Measurements from ENCODE around the gene FAM13C. TPM values are rescaled to one million over a fixed set of nuclear protein-coding genes. Genes with fewer than 3 reads are reported as not detected.

Gene FAM13C
- total and polyA plus RNA-seq, 2 of the 4 experiments (the other 2 are of a cell fraction) = 1.6 to 2.9 TPM

- no peak overlapping the region for H2BK20ac ChIP-seq (ENCODE audit: low read depth, low read length)
- H3K4me3 ChIP-seq (ENCODE audit: insufficient read depth, low read depth, low read length) = no peak overlapping the region
- TF ChIP-seq USF2 (IDR thresholded peaks at IDR 0.05; ENCODE audit: low read depth, low read length) = no peak
- no peak for TF ChIP-seq POLR2A (IDR thresholded peaks at IDR 0.05; ENCODE audit: low read depth, low read length)
- TF ChIP-seq RAD21 (IDR thresholded peaks at IDR 0.05; ENCODE audit: low read length) = no peak
- no peak for TF ChIP-seq RCOR1 (IDR thresholded peaks at IDR 0.05; ENCODE audit: insufficient replicate concordance, low read length)
- no peak for TF ChIP-seq ELK1 (IDR thresholded peaks at IDR 0.05; ENCODE audit: borderline replicate concordance, low read depth, low read length)
- TF ChIP-seq FOS (IDR thresholded peaks at IDR 0.05; ENCODE audit: low read depth, low read length) = no peak
- TF ChIP-seq SMC3 (IDR thresholded peaks at IDR 0.05; ENCODE audit: low read depth, low read length) = no peak
- no peak for TF ChIP-seq CEBPB (IDR thresholded peaks at IDR 0.05; ENCODE audit: low read depth, low read length)
- TF ChIP-seq RFX5 (IDR thresholded peaks at IDR 0.05; ENCODE audit: low read depth, low read length) = no peak
- TF ChIP-seq CTCF (conservative IDR thresholded peaks at IDR 0.05; ENCODE audit: low read depth, low read length) = no peak
- TF ChIP-seq BHLHE40 (IDR thresholded peaks at IDR 0.05; ENCODE audit: low read depth, low read length) = no peak
- no peak for TF ChIP-seq MAFK (IDR thresholded peaks at IDR 0.05; ENCODE audit: low read depth, low read length)
- TF ChIP-seq CHD1 (IDR thresholded peaks at IDR 0.05; ENCODE audit: low read depth, low read length) = no peak
- peaks cover 3% of the 10 kb centered on the region for H3K36me3 ChIP-seq (ENCODE audit: control insufficient read depth, insufficient read depth, low read length)
- ChIA-PET POLR2A (ENCODE audit: unreplicated experiment) (no interaction called here), CTCF (interaction anchor here (1.0 kb wide), 1 partner anchor 15 kb away, joined by 3 read pairs; no protein-coding TSS in a partner anchor)
- no peak overlapping the region for H4K5ac ChIP-seq (ENCODE audit: low read depth, low read length)
- intact Hi-C loops (cut with micrococcal nuclease) = no loop called here
- H4K20me1 ChIP-seq (ENCODE audit: insufficient read depth, low read length) = no peaks in the 10 kb centered on the region
- H3K79me1 ChIP-seq (ENCODE audit: low read depth in 1 of 2, low read length in 2 of 2) = no peaks in the 10 kb centered on the region
- no peak overlapping the region for H3K23ac ChIP-seq (ENCODE audit: low read depth, low read length)
- H3K56ac ChIP-seq (ENCODE audit: extremely low read depth, insufficient read depth, low read length) = no peak overlapping the region
- no peaks in the 10 kb centered on the region for H3K9me3 ChIP-seq (ENCODE audit: control insufficient read depth, insufficient read depth, low read length)
- no peak overlapping the region for H4K8ac ChIP-seq (ENCODE audit: low read depth in 2 of 2, low read length in 2 of 2)
- no peak overlapping the region for H3K14ac ChIP-seq (replicated peaks; ENCODE audit: low read depth, low read length)
- no CpG with 5 or more reads among the region's 2 CpGs for WGBS, 2 experiments (ENCODE audit: extremely low coverage in 2 of 2, insufficient read length in 1 of 2)
- no peak overlapping the region for H3K9ac ChIP-seq (ENCODE audit: low read depth, low read length)
- H2AFZ ChIP-seq (replicated peaks; ENCODE audit: low read length, poor library complexity) = no peak overlapping the region
- DNase-seq (no peak), ATAC-seq (ENCODE audit: low read depth) (no peak)
- H3K4me1 ChIP-seq (ENCODE audit: control insufficient read depth, insufficient read depth, low read length) = peaks cover 2% of the 10 kb centered on the region
- no peak overlapping the region for H2BK5ac ChIP-seq (ENCODE audit: low read depth, low read length, poor library complexity, severe bottlenecking)
- dilution Hi-C loops (cut with HindIII; ENCODE audit: low sequenced_read_pairs, unreplicated experiment) = no loop called here
- no peak overlapping the region for H2BK120ac ChIP-seq (ENCODE audit: low read depth, low read length)
- no TSS peak for BruUV-seq (replicated peaks)
- H3K9me1 ChIP-seq (ENCODE audit: insufficient read depth, low read length) = no peaks in the 10 kb centered on the region
- no peaks in the 10 kb centered on the region for H3K27me3 ChIP-seq (ENCODE audit: control insufficient read depth, insufficient read depth, low read length)
- no peak overlapping the region for H3K18ac ChIP-seq (ENCODE audit: low read depth, low read length)
- in situ Hi-C loops (cut with MboI; ENCODE audit: low sequenced_read_pairs) = no loop called here
- H3K4me2 ChIP-seq (ENCODE audit: low read depth, low read length) = no peak overlapping the region
- no peak overlapping the region for H3K4ac ChIP-seq (ENCODE audit: low read depth, low read length)
- H2AK9ac ChIP-seq (replicated peaks; ENCODE audit: low read depth, low read length, poor library complexity) = no peak overlapping the region
- H2BK15ac ChIP-seq (ENCODE audit: low read depth, low read length) = no peak overlapping the region
- no peak overlapping the region for H4K91ac ChIP-seq (ENCODE audit: insufficient read depth, low read depth, low read length)
- no peak overlapping the region for H2AK5ac ChIP-seq (ENCODE audit: low read depth, low read length)
- H3K27ac ChIP-seq (ENCODE audit: insufficient read depth, low read length) = no peak overlapping the region
These were observed 11.8 kb downstream of the FAM13C start for GRCh38 chr10:59350558-59350957.
